Putamen (tissue), 1 donor: ENCODE data around the gene GARNL3.
A peak's percentile ranks its signal among the peaks of the same experiment; 100 is the strongest.

ENCODE experiments used
- DNase-seq: peaks from one replicate; pipeline ENCODE4 v3.0.0-alpha.2; 2016; ENCODE audit warnings: low spot score

Gene GARNL3

GRCh38 chr9:127233550-127233949 lies 31.0 kb upstream of the GARNL3 start:
- DNase-seq: no peak

- DNase-seq: no peak
Observed at GRCh38 chr9:127233989-127234388, 30.6 kb upstream of the GARNL3 start.

- no peak for DNase-seq
Observed at GRCh38 chr9:127237801-127238200, 26.8 kb upstream of the GARNL3 start.

GRCh38 chr9:127241354-127241753 lies 23.2 kb upstream of the GARNL3 start:
- no peak for DNase-seq

GRCh38 chr9:127244609-127245601 lies 19.7 kb upstream of the GARNL3 start:
- peak; percentile 98 for DNase-seq

GRCh38 chr9:127245637-127246164 lies 18.9 kb upstream of the GARNL3 start:
- DNase-seq: no peak

- DNase-seq: no peak
Observed at GRCh38 chr9:127248241-127248640, 16.3 kb upstream of the GARNL3 start.

GRCh38 chr9:127249877-127250276 lies 14.7 kb upstream of the GARNL3 start:
- no peak for DNase-seq

GRCh38 chr9:127250896-127251391 lies 13.6 kb upstream of the GARNL3 start:
- DNase-seq: no peak

- DNase-seq: no peak
Observed at GRCh38 chr9:127252410-127253318, 11.9 kb upstream of the GARNL3 start.

GRCh38 chr9:127253446-127253845 lies 11.1 kb upstream of the GARNL3 start:
- no peak for DNase-seq

- DNase-seq: no peak
Observed at GRCh38 chr9:127255692-127256091, 8.9 kb upstream of the GARNL3 start.

- no peak for DNase-seq
Observed at GRCh38 chr9:127256324-127256723, 8.2 kb upstream of the GARNL3 start.

- DNase-seq: no peak
Observed at GRCh38 chr9:127258606-127259471, 5.7 kb upstream of the GARNL3 start.

GRCh38 chr9:127262602-127263001 lies 2.0 kb upstream of the GARNL3 start:
- no peak for DNase-seq

GRCh38 chr9:127263237-127263636 lies 1.3 kb upstream of the GARNL3 start:
- no peak for DNase-seq

GRCh38 chr9:127263664-127264063 lies 910 bp upstream of the GARNL3 start:
- DNase-seq: no peak

GRCh38 chr9:127267793-127268525 lies 3.4 kb downstream of the GARNL3 start:
- no peak for DNase-seq

- DNase-seq: no peak
Observed at GRCh38 chr9:127269449-127269848, 4.9 kb downstream of the GARNL3 start.

- no peak for DNase-seq
Observed at GRCh38 chr9:127273326-127273725, 8.8 kb downstream of the GARNL3 start.

GRCh38 chr9:127277099-127277498 lies 12.5 kb downstream of the GARNL3 start:
- no peak for DNase-seq
